ENCODE data around the gene USH1G. TPM values are rescaled to one million over a fixed set of nuclear protein-coding genes. Genes with fewer than 3 reads are reported as not detected.
"Not testable (repeated sequence)": the region's sequence is repeated elsewhere in the genome, so short reads cannot be mapped to it uniquely, and the experiment has no call there.

USH1G gene
- 1 to 10 TPM; 1.1 to 3.7 (median 1.9) TPM for total RNA-seq

DNA sequence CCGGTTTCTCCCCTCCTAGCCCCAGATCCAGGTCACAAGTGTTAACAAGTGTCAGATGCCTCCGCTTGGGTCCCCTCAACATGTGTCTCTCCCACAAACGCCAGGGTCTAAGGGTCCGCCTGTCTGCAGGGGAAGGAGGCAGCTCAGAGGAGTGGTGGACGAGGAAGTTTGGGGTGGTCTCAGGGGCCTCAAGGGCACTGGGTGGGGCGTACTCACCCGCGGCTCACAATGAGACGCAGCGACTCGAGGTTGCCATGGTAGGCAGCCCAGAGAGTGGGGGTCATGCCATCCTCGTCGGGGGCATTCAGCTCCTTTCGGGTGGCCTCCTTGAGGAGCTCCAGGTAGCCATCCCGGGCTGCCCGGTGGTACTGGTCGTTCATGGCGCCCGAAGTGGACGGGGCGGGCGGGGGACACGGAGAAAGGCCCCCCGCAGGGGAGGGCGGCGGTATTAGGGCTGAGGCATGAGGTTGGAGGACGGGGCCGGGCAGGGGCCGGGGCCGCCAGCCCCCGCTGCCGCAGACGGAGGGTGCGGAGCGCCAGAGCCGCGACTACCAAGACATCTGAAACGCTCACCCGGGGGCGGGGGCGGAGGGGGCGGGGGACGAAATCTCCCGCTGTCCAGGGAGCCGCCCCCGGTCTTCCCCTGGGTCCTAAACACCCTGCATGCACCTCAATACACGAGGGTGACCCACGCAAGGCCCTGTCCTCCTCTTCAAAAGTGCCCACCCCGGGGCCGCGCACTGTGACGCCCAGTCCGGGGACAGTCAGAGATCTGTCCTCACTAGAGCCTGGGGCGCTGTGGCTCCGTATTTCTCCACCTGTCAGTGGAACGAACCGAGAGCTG lies at the start of gene USH1G:
USH1G (minus strand) TSS at position 562 of the 844 bp plus-strand sequence; CDS start at position 380, 182 bp downstream.
- 36% methylated on average over 4 of the region's 57 CpGs for WGBS
- DNase-seq (ENCODE audit: low spot score in 2 of 2) = no peak
- H3K27me3 ChIP-seq = peaks cover 68% of the 10 kb centered on the region
- H3K4me1 ChIP-seq = peaks cover 44% of the 10 kb centered on the region
- no peak within 1 kb of the TSS for H3K27ac ChIP-seq
- H3K36me3 ChIP-seq = no peaks in the 10 kb centered on the region
- H3K9me3 ChIP-seq = no peaks in the 10 kb centered on the region
- TF ChIP-seq POLR2A (IDR thresholded peaks at IDR 0.05) = no peak
- TF ChIP-seq, protein P1, sequence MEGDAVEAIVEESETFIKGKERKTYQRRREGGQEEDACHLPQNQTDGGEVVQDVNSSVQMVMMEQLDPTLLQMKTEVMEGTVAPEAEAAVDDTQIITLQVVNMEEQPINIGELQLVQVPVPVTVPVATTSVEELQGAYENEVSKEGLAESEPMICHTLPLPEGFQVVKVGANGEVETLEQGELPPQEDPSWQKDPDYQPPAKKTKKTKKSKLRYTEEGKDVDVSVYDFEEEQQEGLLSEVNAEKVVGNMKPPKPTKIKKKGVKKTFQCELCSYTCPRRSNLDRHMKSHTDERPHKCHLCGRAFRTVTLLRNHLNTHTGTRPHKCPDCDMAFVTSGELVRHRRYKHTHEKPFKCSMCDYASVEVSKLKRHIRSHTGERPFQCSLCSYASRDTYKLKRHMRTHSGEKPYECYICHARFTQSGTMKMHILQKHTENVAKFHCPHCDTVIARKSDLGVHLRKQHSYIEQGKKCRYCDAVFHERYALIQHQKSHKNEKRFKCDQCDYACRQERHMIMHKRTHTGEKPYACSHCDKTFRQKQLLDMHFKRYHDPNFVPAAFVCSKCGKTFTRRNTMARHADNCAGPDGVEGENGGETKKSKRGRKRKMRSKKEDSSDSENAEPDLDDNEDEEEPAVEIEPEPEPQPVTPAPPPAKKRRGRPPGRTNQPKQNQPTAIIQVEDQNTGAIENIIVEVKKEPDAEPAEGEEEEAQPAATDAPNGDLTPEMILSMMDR (IDR thresholded peaks at IDR 0.05) = no peak
- TF ChIP-seq POLR2AphosphoS5 (IDR thresholded peaks at IDR 0.05) = no peak
- no peak for TF ChIP-seq EP300 (IDR thresholded peaks at IDR 0.05)
- H3K4me3 ChIP-seq = peak within 1 kb of the TSS; percentile 50

DNA sequence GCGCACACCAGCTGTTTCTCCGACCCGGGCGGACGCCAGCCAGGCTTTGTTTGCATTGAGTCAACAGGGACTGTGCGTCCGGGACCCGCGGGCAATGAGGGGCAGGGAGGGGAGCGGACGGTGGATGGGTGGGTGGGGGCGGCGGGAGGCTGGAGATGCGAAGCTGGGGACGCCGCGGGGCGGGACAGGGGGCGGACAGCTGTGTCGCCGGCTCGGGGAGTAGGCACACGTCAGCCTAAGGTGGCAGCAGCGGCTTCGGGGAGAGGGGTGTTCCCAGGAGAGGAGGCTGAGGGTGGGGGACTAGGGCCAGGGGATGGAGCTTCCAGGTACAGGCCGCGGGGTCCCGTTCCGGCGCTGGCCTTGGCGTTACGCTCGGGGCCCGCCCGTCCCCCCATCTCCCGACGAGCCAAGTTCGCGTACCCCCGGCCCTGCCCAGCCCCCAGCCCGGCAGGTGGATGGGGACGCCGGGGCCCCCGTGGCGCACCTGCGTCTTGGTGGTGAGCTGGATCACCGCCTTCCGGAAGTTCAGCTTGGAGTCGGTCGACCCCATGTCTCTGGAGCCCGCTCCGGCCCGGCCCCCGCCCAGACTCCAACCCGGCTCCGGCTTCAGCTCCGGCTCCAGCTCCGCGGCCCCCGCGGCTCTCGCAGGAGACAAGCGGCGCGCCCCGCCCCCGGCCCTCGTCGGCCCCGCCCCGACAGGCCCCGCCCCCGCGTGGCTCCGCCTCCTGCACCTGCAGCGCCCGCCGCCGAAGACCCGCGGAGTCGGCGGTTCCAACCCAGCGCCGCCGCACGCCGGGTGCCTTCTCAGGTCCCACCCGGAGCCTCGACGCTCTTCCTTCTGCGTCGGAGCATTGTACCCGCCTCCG lies 49.3 kb upstream of the USH1G start, which contains the start of gene HID1:
HID1 (minus strand) TSS at position 653 of the 866 bp plus-strand sequence; CDS start at position 550, 103 bp downstream.
- Histone ChIP-seq H3K9me3 (no peaks in the 10 kb centered on the region), H3K27ac (no peak within 1 kb of the TSS), H3K27me3 (peaks cover 38% of the 10 kb centered on the region), H3K36me3 (no peaks in the 10 kb centered on the region), H3K4me3 (peak within 1 kb of the TSS; percentile 63), H3K4me1 (peaks cover 30% of the 10 kb centered on the region)
- WGBS = under 1% methylated on average over 22 of the region's 95 CpGs
- TF ChIP-seq, protein P1 (IDR thresholded peaks at IDR 0.05) = no peak
- no peak for TF ChIP-seq POLR2A (IDR thresholded peaks at IDR 0.05)
- DNase-seq (ENCODE audit: low spot score in 2 of 2) = no peak

DNA sequence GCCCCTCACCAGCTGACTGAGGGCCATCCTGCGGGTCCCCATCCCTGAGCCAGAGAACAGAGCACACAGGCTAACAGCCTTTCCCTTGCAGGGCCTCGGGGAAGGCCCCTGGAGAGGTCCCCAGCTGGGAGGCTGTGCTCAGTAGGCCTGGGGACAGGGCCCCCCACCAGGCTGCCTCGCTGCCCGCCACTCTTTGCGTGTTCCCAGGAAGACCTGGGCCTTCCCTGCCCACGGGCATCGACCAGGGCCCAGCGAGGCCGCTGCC lies 48.7 kb upstream of the USH1G start:
- 80% methylated on average over 1 of the region's 9 CpGs for WGBS
- peaks cover 38% of the 10 kb centered on the region for H3K27me3 ChIP-seq
- peak overlapping the region; percentile 63 for H3K4me3 ChIP-seq
- H3K4me1 ChIP-seq = peaks cover 30% of the 10 kb centered on the region
- DNase-seq (ENCODE audit: low spot score in 2 of 2) = no peak
- no peaks in the 10 kb centered on the region for H3K36me3 ChIP-seq
- no peaks in the 10 kb centered on the region for H3K9me3 ChIP-seq
- no peak overlapping the region for H3K27ac ChIP-seq
- TF ChIP-seq POLR2AphosphoS5 (IDR thresholded peaks at IDR 0.05) (no peak), POLR2A (IDR thresholded peaks at IDR 0.05) (no peak)

DNA sequence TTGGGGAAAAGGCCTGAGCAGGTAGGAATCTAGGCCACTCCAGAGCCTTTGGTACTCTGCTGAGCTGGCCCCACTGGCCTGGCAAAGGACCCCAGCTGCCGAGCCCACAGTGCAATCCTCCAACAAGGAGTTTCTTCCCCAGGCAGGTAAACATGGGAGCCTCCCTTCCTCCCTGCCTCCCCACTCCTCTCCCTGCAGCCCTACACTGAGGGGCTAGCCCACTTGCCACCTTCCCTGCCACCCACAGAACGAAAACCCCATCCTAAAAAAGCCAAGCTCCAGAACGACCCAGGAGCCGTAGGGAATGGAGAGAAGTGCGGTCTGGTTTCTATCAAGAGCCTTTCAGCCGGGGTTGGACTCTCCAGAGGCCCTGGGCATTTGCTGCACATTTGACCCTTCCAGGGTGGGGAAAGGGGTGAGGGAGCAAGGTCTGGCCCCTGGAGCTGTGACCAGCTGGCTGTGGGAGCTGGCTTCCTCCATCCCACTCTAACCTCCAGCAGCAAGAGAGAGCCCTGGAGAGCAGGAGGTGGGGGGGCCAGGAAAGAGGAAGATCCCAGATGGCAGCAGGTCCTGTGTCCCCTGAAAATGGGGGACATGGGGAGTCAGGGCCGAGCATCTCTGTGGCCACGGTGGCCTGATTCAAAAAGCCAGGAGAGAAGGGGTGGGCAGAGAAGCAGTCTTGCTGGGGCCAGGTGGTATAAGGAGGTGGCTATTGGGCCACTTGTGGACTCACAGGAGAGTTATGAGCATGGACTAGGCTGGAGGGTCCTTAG lies 48.2 kb upstream of the USH1G start:
- Histone ChIP-seq H3K27me3 (peaks cover 38% of the 10 kb centered on the region), H3K9me3 (no peaks in the 10 kb centered on the region), H3K36me3 (no peaks in the 10 kb centered on the region), H3K27ac (no peak overlapping the region), H3K4me3 (peak overlapping the region; percentile 63), H3K4me1 (peaks cover 30% of the 10 kb centered on the region)
- 73% methylated on average over 3 of the region's 8 CpGs for WGBS
- no peak for DNase-seq (ENCODE audit: low spot score in 2 of 2)
- TF ChIP-seq POLR2A (IDR thresholded peaks at IDR 0.05) (no peak), EP300 (IDR thresholded peaks at IDR 0.05) (no peak), POLR2AphosphoS5 (IDR thresholded peaks at IDR 0.05) (no peak)
- TF ChIP-seq, protein P1 (IDR thresholded peaks at IDR 0.05) = no peak

DNA sequence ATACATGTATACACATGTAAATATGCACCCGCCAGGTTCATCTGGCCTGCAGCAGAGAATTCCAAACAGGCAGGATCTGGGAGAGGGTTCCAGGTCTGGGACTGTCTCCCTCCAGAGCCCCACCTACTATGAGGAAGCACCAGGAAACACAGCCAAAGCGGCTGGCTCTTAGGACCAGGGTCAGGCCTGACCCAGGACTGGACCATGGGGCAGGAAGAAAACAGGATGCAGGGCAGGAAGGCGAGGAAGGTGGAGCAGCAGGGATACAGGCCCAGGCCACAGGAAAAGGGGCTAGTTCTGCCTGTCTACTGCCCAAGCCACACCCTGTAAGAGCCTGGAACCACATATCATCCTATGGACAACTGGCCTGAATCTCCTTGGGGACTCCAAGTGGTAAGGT lies 47.3 kb upstream of the USH1G start:
- peaks cover 31% of the 10 kb centered on the region for H3K4me1 ChIP-seq
- no peak overlapping the region for H3K27ac ChIP-seq
- no peaks in the 10 kb centered on the region for H3K36me3 ChIP-seq
- TF ChIP-seq POLR2AphosphoS5 (IDR thresholded peaks at IDR 0.05) (no peak), EP300 (IDR thresholded peaks at IDR 0.05) (no peak)
- H3K27me3 ChIP-seq = peaks cover 37% of the 10 kb centered on the region
- no peak for DNase-seq (ENCODE audit: low spot score in 2 of 2)
- no peak overlapping the region for H3K4me3 ChIP-seq
- no peaks in the 10 kb centered on the region for H3K9me3 ChIP-seq
- 71% methylated on average over 2 of the region's 3 CpGs for WGBS

DNA sequence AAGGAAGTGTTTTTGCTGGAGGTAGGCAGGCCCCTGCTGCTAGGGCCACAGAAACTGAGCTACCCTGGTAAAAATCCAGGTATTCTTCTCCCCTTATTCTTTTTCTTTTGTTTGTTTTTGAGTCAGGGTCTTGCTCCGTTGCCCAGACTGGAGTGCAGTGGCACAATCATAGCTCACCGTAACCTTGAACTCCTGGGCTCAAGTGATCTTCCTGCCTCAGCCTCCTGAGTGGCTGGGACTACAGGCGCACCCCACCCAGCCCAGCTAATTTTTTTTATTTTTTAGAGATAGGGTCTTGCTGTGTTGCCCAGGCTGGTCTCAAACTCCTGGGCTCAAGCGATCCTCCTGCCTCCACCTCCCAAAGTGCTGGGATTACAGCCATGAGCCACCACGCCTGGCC lies 46.4 kb upstream of the USH1G start:
- not testable (repeated sequence) for H3K36me3 ChIP-seq; H3K27ac ChIP-seq; H3K9me3 ChIP-seq; H3K4me3 ChIP-seq; DNase-seq (ENCODE audit: low spot score in 2 of 2)
- WGBS = 93% methylated on average over 5 of the region's 5 CpGs
- peaks cover 38% of the 10 kb centered on the region for H3K4me1 ChIP-seq
- peaks cover 33% of the 10 kb centered on the region for H3K27me3 ChIP-seq
